ENCODE measurements around the gene SYTL2. TPM values are rescaled to one million over a fixed set of nuclear protein-coding genes. Genes with fewer than 3 reads are reported as not detected.

Gene SYTL2
- polyA plus RNA-seq, 1 of the 3 experiments (the other 2 are of a cell fraction) = 36.0 TPM

DNA sequence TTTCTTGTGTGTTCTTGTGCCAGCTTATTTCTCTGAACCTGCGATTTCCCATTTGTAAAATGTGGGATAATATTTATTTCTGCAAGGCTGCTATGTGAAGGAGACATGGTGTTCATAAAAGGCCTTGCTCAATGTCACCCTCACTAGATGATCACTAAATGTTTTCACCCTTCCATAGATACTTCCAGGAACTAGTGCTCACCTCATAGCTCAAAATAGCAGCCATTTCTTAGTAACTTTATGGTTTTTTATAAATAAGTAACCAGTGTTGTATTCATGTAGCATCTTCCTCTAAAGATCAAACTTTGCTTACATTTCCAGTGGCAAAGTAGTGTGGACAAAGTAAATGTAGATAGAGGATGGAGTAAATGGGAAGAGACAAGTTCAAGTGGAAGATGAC lies 23.8 kb downstream of the SYTL2 start:
- H3K79me2 ChIP-seq (ENCODE audit: insufficient read depth) = no peaks in the 10 kb centered on the region
- H3K4me2 ChIP-seq = no peak overlapping the region
- TF ChIP-seq TAF1 (IDR thresholded peaks at IDR 0.05; ENCODE audit: borderline replicate concordance, low read depth, low read length) (no peak), FOXJ3 (CRISPR knock-in tag; IDR thresholded peaks at IDR 0.05) (no peak), MXI1 (IDR thresholded peaks at IDR 0.05; ENCODE audit: low read depth, low read length) (no peak), RCOR1 (IDR thresholded peaks at IDR 0.05; ENCODE audit: low read length) (no peak), NRF1 (IDR thresholded peaks at IDR 0.05; ENCODE audit: low read depth, low read length) (no peak)
- TF ChIP-seq, protein P1, sequence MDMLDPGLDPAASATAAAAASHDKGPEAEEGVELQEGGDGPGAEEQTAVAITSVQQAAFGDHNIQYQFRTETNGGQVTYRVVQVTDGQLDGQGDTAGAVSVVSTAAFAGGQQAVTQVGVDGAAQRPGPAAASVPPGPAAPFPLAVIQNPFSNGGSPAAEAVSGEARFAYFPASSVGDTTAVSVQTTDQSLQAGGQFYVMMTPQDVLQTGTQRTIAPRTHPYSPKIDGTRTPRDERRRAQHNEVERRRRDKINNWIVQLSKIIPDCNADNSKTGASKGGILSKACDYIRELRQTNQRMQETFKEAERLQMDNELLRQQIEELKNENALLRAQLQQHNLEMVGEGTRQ (IDR thresholded peaks at IDR 0.05; ENCODE audit: borderline replicate concordance, low read depth, low read length) = no peak
- TF ChIP-seq, protein P2, sequence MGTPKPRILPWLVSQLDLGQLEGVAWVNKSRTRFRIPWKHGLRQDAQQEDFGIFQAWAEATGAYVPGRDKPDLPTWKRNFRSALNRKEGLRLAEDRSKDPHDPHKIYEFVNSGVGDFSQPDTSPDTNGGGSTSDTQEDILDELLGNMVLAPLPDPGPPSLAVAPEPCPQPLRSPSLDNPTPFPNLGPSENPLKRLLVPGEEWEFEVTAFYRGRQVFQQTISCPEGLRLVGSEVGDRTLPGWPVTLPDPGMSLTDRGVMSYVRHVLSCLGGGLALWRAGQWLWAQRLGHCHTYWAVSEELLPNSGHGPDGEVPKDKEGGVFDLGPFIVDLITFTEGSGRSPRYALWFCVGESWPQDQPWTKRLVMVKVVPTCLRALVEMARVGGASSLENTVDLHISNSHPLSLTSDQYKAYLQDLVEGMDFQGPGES (IDR thresholded peaks at IDR 0.05; ENCODE audit: low read depth, low read length) = no peak
- TF ChIP-seq, protein P3, sequence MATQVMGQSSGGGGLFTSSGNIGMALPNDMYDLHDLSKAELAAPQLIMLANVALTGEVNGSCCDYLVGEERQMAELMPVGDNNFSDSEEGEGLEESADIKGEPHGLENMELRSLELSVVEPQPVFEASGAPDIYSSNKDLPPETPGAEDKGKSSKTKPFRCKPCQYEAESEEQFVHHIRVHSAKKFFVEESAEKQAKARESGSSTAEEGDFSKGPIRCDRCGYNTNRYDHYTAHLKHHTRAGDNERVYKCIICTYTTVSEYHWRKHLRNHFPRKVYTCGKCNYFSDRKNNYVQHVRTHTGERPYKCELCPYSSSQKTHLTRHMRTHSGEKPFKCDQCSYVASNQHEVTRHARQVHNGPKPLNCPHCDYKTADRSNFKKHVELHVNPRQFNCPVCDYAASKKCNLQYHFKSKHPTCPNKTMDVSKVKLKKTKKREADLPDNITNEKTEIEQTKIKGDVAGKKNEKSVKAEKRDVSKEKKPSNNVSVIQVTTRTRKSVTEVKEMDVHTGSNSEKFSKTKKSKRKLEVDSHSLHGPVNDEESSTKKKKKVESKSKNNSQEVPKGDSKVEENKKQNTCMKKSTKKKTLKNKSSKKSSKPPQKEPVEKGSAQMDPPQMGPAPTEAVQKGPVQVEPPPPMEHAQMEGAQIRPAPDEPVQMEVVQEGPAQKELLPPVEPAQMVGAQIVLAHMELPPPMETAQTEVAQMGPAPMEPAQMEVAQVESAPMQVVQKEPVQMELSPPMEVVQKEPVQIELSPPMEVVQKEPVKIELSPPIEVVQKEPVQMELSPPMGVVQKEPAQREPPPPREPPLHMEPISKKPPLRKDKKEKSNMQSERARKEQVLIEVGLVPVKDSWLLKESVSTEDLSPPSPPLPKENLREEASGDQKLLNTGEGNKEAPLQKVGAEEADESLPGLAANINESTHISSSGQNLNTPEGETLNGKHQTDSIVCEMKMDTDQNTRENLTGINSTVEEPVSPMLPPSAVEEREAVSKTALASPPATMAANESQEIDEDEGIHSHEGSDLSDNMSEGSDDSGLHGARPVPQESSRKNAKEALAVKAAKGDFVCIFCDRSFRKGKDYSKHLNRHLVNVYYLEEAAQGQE (IDR thresholded peaks at IDR 0.05; ENCODE audit: low read depth, low read length) = no peak
- no peaks in the 10 kb centered on the region for H3K27me3 ChIP-seq (ENCODE audit: insufficient read depth)
- H4K20me1 ChIP-seq (ENCODE audit: insufficient read depth) = no peaks in the 10 kb centered on the region
- no peak overlapping the region for H3K4me3 ChIP-seq (ENCODE audit: low read depth in 2 of 2, low read length in 1 of 2)
- WGBS (ENCODE audit: low lambda C conversion rate) = 89% methylated on average over 1 of the region's 1 CpG
- H3K9ac ChIP-seq = no peak overlapping the region
- peaks cover 0 to 3% of the 10 kb centered on the region in 2 experiments; a peak in 1 of 4 replicates for H3K4me1 ChIP-seq (ENCODE audit: control insufficient read depth in 1 of 2, insufficient read depth in 2 of 2, low read depth in 1 of 2, low read length in 1 of 2)
- ChIA-PET CTCF (interaction anchor here (1.5 kb wide), 1 partner anchor 10 kb away, joined by 3 read pairs; no protein-coding TSS in a partner anchor), POLR2A (no interaction called here)
- H3F3A ChIP-seq (replicated peaks; ENCODE audit: insufficient read depth) = no peaks in the 10 kb centered on the region
- H3K36me3 ChIP-seq (replicated peaks in 1 of 2; ENCODE audit: control insufficient read depth in 1 of 2, insufficient read depth in 2 of 2, low read length in 1 of 2) = no peaks in the 10 kb centered on the region
- DNase-seq = no peak
- H3K9me2 ChIP-seq = no peaks in the 10 kb centered on the region
- no peak overlapping the region for H3K27ac ChIP-seq (ENCODE audit: low read depth in 2 of 2, low read length in 1 of 2)
- H3K9me3 ChIP-seq = no peaks in the 10 kb centered on the region
- H2AFZ ChIP-seq (ENCODE audit: low read depth) = no peak overlapping the region

DNA sequence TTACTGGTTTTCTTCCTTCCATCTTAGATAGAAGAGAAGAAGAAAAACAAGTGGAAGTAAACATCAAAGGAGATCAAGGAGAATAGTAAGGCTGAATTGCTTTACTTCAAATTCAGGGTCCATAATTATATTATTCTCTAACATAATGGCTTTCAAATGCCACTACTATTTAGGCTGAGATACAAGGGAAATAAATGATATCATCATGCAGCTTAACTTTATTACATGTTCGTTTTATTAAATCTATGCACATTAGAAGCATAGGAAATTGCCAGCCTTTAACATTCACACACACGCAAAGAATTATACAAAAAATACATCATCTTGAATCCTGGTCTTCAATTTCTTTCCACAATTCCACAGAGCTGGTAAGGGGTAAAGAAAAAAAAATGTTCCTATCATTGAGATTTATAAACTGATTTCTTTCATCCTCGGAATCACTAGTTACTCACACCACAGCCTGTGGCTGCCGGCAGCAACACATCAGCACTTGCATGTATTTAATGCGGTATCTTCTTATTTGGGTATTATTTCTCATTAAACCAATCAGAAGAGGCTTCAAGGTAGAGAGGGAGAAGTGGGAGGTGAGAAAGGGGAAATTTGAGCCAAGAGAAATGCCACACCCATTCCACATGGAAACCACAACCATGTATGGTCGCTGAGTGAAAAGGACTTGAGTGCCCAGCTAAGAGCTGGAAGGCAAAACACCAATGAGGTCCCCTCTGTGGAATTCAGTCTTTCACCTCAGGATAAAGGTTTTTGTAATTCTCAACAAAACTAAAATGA lies 26.3 kb downstream of the SYTL2 start:
- no peak for DNase-seq
- H3K4me1 ChIP-seq (ENCODE audit: control insufficient read depth in 1 of 2, insufficient read depth in 2 of 2, low read depth in 1 of 2, low read length in 1 of 2) = peaks cover 0 to 3% of the 10 kb centered on the region in 2 experiments; a peak in 1 of 4 replicates
- no peaks in the 10 kb centered on the region for H4K20me1 ChIP-seq (ENCODE audit: insufficient read depth)
- no peak overlapping the region for H3K4me3 ChIP-seq (ENCODE audit: low read depth in 2 of 2, low read length in 1 of 2)
- H3K4me2 ChIP-seq = no peak overlapping the region
- H2AFZ ChIP-seq (ENCODE audit: low read depth) = no peak overlapping the region
- CTCF ChIA-PET = no interaction called here
- no peak overlapping the region for H3K27ac ChIP-seq (ENCODE audit: low read depth in 2 of 2, low read length in 1 of 2)
- no peaks in the 10 kb centered on the region for H3K79me2 ChIP-seq (ENCODE audit: insufficient read depth)
- TF ChIP-seq TAF1 (IDR thresholded peaks at IDR 0.05; ENCODE audit: borderline replicate concordance, low read depth, low read length) (no peak), MXI1 (IDR thresholded peaks at IDR 0.05; ENCODE audit: low read depth, low read length) (no peak), RAD21 (IDR thresholded peaks at IDR 0.05; ENCODE audit: low read length) (no peak), NFIC (IDR thresholded peaks at IDR 0.05; ENCODE audit: borderline replicate concordance) (no peak), FOXM1 (IDR thresholded peaks at IDR 0.05; ENCODE audit: low read depth) (no peak), TCF12 (IDR thresholded peaks at IDR 0.05) (no peak), NRF1 (IDR thresholded peaks at IDR 0.05; ENCODE audit: low read depth, low read length) (no peak), GABPA (IDR thresholded peaks at IDR 0.05; ENCODE audit: low read depth) (no peak)
- TF ChIP-seq, protein P4, sequence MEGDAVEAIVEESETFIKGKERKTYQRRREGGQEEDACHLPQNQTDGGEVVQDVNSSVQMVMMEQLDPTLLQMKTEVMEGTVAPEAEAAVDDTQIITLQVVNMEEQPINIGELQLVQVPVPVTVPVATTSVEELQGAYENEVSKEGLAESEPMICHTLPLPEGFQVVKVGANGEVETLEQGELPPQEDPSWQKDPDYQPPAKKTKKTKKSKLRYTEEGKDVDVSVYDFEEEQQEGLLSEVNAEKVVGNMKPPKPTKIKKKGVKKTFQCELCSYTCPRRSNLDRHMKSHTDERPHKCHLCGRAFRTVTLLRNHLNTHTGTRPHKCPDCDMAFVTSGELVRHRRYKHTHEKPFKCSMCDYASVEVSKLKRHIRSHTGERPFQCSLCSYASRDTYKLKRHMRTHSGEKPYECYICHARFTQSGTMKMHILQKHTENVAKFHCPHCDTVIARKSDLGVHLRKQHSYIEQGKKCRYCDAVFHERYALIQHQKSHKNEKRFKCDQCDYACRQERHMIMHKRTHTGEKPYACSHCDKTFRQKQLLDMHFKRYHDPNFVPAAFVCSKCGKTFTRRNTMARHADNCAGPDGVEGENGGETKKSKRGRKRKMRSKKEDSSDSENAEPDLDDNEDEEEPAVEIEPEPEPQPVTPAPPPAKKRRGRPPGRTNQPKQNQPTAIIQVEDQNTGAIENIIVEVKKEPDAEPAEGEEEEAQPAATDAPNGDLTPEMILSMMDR (IDR thresholded peaks at IDR 0.05) = no peak
- TF ChIP-seq, protein P5, sequence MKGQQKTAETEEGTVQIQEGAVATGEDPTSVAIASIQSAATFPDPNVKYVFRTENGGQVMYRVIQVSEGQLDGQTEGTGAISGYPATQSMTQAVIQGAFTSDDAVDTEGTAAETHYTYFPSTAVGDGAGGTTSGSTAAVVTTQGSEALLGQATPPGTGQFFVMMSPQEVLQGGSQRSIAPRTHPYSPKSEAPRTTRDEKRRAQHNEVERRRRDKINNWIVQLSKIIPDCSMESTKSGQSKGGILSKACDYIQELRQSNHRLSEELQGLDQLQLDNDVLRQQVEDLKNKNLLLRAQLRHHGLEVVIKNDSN (IDR thresholded peaks at IDR 0.05; ENCODE audit: borderline replicate concordance, low read depth) = no peak
- TF ChIP-seq, protein P6, sequence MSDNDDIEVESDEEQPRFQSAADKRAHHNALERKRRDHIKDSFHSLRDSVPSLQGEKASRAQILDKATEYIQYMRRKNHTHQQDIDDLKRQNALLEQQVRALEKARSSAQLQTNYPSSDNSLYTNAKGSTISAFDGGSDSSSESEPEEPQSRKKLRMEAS (IDR thresholded peaks at IDR 0.05; ENCODE audit: low read depth) = no peak
- no peaks in the 10 kb centered on the region for H3F3A ChIP-seq (replicated peaks; ENCODE audit: insufficient read depth)
- 39% methylated on average over 6 of the region's 6 CpGs for WGBS (ENCODE audit: low lambda C conversion rate)
- no peaks in the 10 kb centered on the region for H3K9me2 ChIP-seq
- H3K9me3 ChIP-seq = no peaks in the 10 kb centered on the region
- H3K27me3 ChIP-seq (ENCODE audit: insufficient read depth) = no peaks in the 10 kb centered on the region
- H3K9ac ChIP-seq = no peak overlapping the region
- H3K36me3 ChIP-seq (replicated peaks in 1 of 2; ENCODE audit: control insufficient read depth in 1 of 2, insufficient read depth in 2 of 2, low read length in 1 of 2) = no peaks in the 10 kb centered on the region
- POLR2A ChIA-PET = no interaction called here

Data from SK-N-SH (cell line).